H1 (cell line): ENCODE data around the gene AKAP8. TPM values are rescaled to one million over a fixed set of nuclear protein-coding genes. Genes with fewer than 3 reads are reported as not detected.

Experiments
- CTCF ChIA-PET: fragments of 300-600 bp; sonication (Branson Sonifier 250); formaldehyde crosslinking; loops from one replicate; lab custom pipeline; 2021; ENCODE audit not compliant: partially characterized antibody; lab: Charles Lee
- POLR2A ChIA-PET: fragments of 300-600 bp; sonication (Branson Sonifier 250); formaldehyde crosslinking; loops from one replicate; lab custom pipeline; 2021; ENCODE audit warnings: inconsistent platforms; ENCODE audit not compliant: partially characterized antibody; lab: Charles Lee
- DNase-seq, 2 experiments: peaks; one replicate each; pipeline versions ENCODE4 v3.0.0 to v3.0.0-alpha.2; 2010 to 2022; ENCODE audit warnings: low spot score in 2 of 2, low read depth in 1 of 2, mixed read lengths in 1 of 2
- FAIRE-seq: peaks from 2 replicates; lab custom pipeline; 2011; peaks lifted over from hg19 to GRCh38; lab: Jason Lieb, UNC
- H2AFZ ChIP-seq: 2 replicates; pipeline ENCODE4 v1.8.1; 2012; ENCODE audit warnings: low read length, inconsistent platforms
- H2AK5ac ChIP-seq: 2 replicates; pipeline ENCODE4 v1.6.1; 2013; ENCODE audit warnings: low read depth, low read length
- H2BK120ac ChIP-seq: replicated peaks from 2 replicates; pipeline ENCODE3; 2013; ENCODE audit warnings: low read depth, low read length, inconsistent platforms
- H2BK12ac ChIP-seq: 2 replicates; pipeline ENCODE4 v1.6.1; 2013; ENCODE audit warnings: low read depth, low read length
- H2BK15ac ChIP-seq: 2 replicates; pipeline ENCODE4 v1.6.1; 2013; ENCODE audit warnings: low read length
- H2BK20ac ChIP-seq: 2 replicates; pipeline ENCODE4 v1.6.1; 2013; ENCODE audit warnings: low read length
- H2BK5ac ChIP-seq: 2 replicates; pipeline ENCODE4 v1.6.1; 2013; ENCODE audit warnings: low read depth, low read length
- H3K14ac ChIP-seq: 2 replicates; pipeline ENCODE4 v1.6.1; 2013; ENCODE audit warnings: inconsistent platforms; ENCODE audit not compliant: insufficient read length
- H3K18ac ChIP-seq: 2 replicates; pipeline ENCODE4 v1.6.1; 2013; ENCODE audit warnings: low read length; ENCODE audit errors: extremely low read depth
- H3K23ac ChIP-seq: 2 replicates; pipeline ENCODE4 v1.6.1; 2013; ENCODE audit warnings: inconsistent platforms; ENCODE audit not compliant: insufficient read length
- H3K23me2 ChIP-seq: 2 replicates; pipeline ENCODE4 v1.6.1; 2013; ENCODE audit warnings: low read depth, low read length
- H3K27ac ChIP-seq: 2 replicates; pipeline ENCODE4 v1.6.1; 2011; ENCODE audit warnings: low read depth, low read length, inconsistent platforms
- H3K27me3 ChIP-seq, 4 experiments: replicated peaks in 1 of 4; 1 replicate in 1 of 4; 2 replicates in 3 of 4; pipeline versions ENCODE4 v1.6.1 to v1.8.1; 2011 to 2013; ENCODE audit warnings: low read length in 3 of 4, mild to moderate bottlenecking in 3 of 4, inconsistent platforms in 2 of 4, mixed read lengths in 2 of 4, moderate library complexity in 1 of 4; ENCODE audit not compliant: control insufficient read depth in 3 of 4, insufficient read depth in 3 of 4; ENCODE audit errors: extremely low read depth in 1 of 4
- H3K36me3 ChIP-seq, 4 experiments: 2 replicates each; pipeline versions ENCODE4 v1.6.1 to v1.8.1; 2011 to 2013; ENCODE audit warnings: mild to moderate bottlenecking in 4 of 4, low read length in 3 of 4, moderate library complexity in 2 of 4, control low read depth in 1 of 4, inconsistent platforms in 1 of 4; ENCODE audit not compliant: insufficient read depth in 4 of 4, control insufficient read depth in 2 of 4
- H3K4ac ChIP-seq: replicated peaks from 2 replicates; pipeline ENCODE3; 2013; ENCODE audit warnings: low read length, low read depth, mixed read lengths, inconsistent platforms; ENCODE audit not compliant: insufficient read length
- H3K4me1 ChIP-seq, 4 experiments: replicated peaks in 1 of 4; 1 replicate in 1 of 4; 2 replicates in 3 of 4; pipeline versions ENCODE4 v1.6.1 to v1.8.1; 2011 to 2013; ENCODE audit warnings: low read length in 3 of 4, inconsistent platforms in 2 of 4, mixed read lengths in 1 of 4; ENCODE audit not compliant: insufficient read depth in 4 of 4, control insufficient read depth in 3 of 4
- H3K4me2 ChIP-seq, 2 experiments: 2 replicates each; pipeline versions ENCODE4 v1.6.1 to v1.8.1; 2011 to 2013; ENCODE audit warnings: low read depth in 2 of 2, low read length in 2 of 2, control low read depth in 1 of 2, inconsistent platforms in 1 of 2, mild to moderate bottlenecking in 1 of 2; ENCODE audit not compliant: insufficient read depth in 1 of 2
- H3K4me3 ChIP-seq, 4 experiments: fragments of 200-600, 300-600 bp in 1 of 4; sonication (generic), shearing (Covaris generic), sonication (Bioruptor Twin) in 1 of 4; 2 replicates each; pipeline versions ENCODE4 v1.5.1 to v1.8.1; 2011 to 2016; ENCODE audit warnings: low read length in 4 of 4, low read depth in 3 of 4, control low read depth in 2 of 4, inconsistent platforms in 2 of 4, mild to moderate bottlenecking in 2 of 4, mixed read lengths in 1 of 4, moderate library complexity in 1 of 4; ENCODE audit not compliant: insufficient read depth in 2 of 4; ENCODE audit errors: extremely low read depth in 1 of 4
- H3K56ac ChIP-seq: replicated peaks from 2 replicates; pipeline ENCODE3; 2013; ENCODE audit warnings: low read depth, mild to moderate bottlenecking, mixed read lengths, low read length, inconsistent platforms; ENCODE audit not compliant: insufficient read length
- H3K79me1 ChIP-seq: 2 replicates; pipeline ENCODE4 v1.6.1; 2013; ENCODE audit warnings: low read depth, low read length, control low read depth
- H3K79me2 ChIP-seq, 2 experiments: 2 replicates each; pipeline versions ENCODE4 v1.6.1 to v1.8.1; 2012 to 2013; ENCODE audit warnings: low read length in 2 of 2, mild to moderate bottlenecking in 2 of 2, inconsistent platforms in 1 of 2; ENCODE audit not compliant: insufficient read depth in 2 of 2, control insufficient read depth in 1 of 2
- H3K9ac ChIP-seq, 4 experiments: replicated peaks in 1 of 4; 1 replicate in 1 of 4; 2 replicates in 3 of 4; pipeline versions ENCODE4 v1.6.1 to v1.8.1; 2011 to 2013; ENCODE audit warnings: low read depth in 3 of 4, low read length in 3 of 4, control low read depth in 2 of 4, mild to moderate bottlenecking in 2 of 4, moderate library complexity in 2 of 4, inconsistent platforms in 1 of 4; ENCODE audit errors: extremely low read depth in 1 of 4
- H3K9me3 ChIP-seq, 2 experiments: 2 replicates each; pipeline versions ENCODE4 v1.6.1 to v1.8.1; 2012 to 2013; ENCODE audit warnings: mild to moderate bottlenecking in 2 of 2, moderate library complexity in 2 of 2, control low read depth in 1 of 2, inconsistent platforms in 1 of 2, low read depth in 1 of 2, low read length in 1 of 2, mixed read lengths in 1 of 2; ENCODE audit not compliant: insufficient read depth in 2 of 2
- H4K20me1 ChIP-seq, 2 experiments: replicated peaks in 1 of 2; 2 replicates each; pipeline versions ENCODE3 to v1.8.1; 2011 to 2013; ENCODE audit warnings: inconsistent platforms in 2 of 2, low read length in 2 of 2, mild to moderate bottlenecking in 1 of 2; ENCODE audit not compliant: insufficient read depth in 2 of 2, control insufficient read depth in 1 of 2
- H4K5ac ChIP-seq: 2 replicates; pipeline ENCODE4 v1.6.1; 2013; ENCODE audit warnings: low read length, low read depth, mixed read lengths, inconsistent platforms; ENCODE audit not compliant: insufficient read length
- H4K8ac ChIP-seq: 2 replicates; pipeline ENCODE4 v1.8.0; 2013; ENCODE audit warnings: mild to moderate bottlenecking, moderate library complexity, low read length, inconsistent platforms; ENCODE audit not compliant: insufficient read depth; ENCODE audit errors: extremely low read depth
- H4K91ac ChIP-seq: replicated peaks from 2 replicates; pipeline ENCODE3; 2013; ENCODE audit warnings: low read length, mixed read lengths, inconsistent platforms; ENCODE audit not compliant: insufficient read length
- CBX8 ChIP-seq: fragments of 300-800, 300-1000 bp; sonication (generic); IDR thresholded peaks from 2 replicates; pipeline ENCODE4 v1.7.1; 2016; ENCODE audit warnings: low read depth, low read length, borderline replicate concordance
- EGR1 ChIP-seq: IDR thresholded peaks from 2 replicates; pipeline ENCODE4 v1.6.1; 2011; ENCODE audit warnings: low read depth, low read length, borderline replicate concordance
- EP300 ChIP-seq, 2 experiments: IDR thresholded peaks; 1 replicate in 1 of 2; 2 replicates in 1 of 2; pipeline ENCODE4 v1.6.1; 2011 to 2012; ENCODE audit warnings: low read depth in 2 of 2, low read length in 2 of 2, mild to moderate bottlenecking in 2 of 2, borderline replicate concordance in 1 of 2, inconsistent platforms in 1 of 2, moderate library complexity in 1 of 2
- GTF2F1 ChIP-seq: IDR thresholded peaks from 2 replicates; pipeline ENCODE4 v1.6.1; 2012; ENCODE audit warnings: low read depth, low read length, improper control_type of control experiment, borderline replicate concordance
- KDM1A ChIP-seq: fragments of 200-600, 300-600 bp; sonication (generic); IDR thresholded peaks from 2 replicates; pipeline ENCODE4 v1.7.1; 2016; ENCODE audit warnings: mild to moderate bottlenecking, low read length, borderline replicate concordance
- RAD21 ChIP-seq, 2 experiments: IDR thresholded peaks in 1 of 2; conservative IDR thresholded peaks in 1 of 2; 2 replicates each; pipeline ENCODE4 v1.6.1; 2011; ENCODE audit warnings: low read depth in 2 of 2, low read length in 2 of 2, improper control_type of control experiment in 1 of 2, inconsistent platforms in 1 of 2, mild to moderate bottlenecking in 1 of 2, moderate library complexity in 1 of 2
- WGBS, 2 experiments: shearing (Covaris generic) in 1 of 2; methylation state at CpG; one replicate each; pipeline versions ENCODE4 v1.1.6 to v1.1.7; 2013 to 2015; ENCODE audit warnings: low lambda C conversion rate in 2 of 2, mixed read lengths in 2 of 2, inconsistent platforms in 1 of 2, low coverage in 1 of 2, missing lambda C conversion rate in 1 of 2; ENCODE audit not compliant: insufficient replicate concordance in 2 of 2, insufficient coverage in 1 of 2, insufficient read length in 1 of 2; ENCODE audit errors: extremely low coverage in 1 of 2, missing lambda C conversion rate in 1 of 2; 5-methylcytosine and 5-hydroxymethylcytosine counted together
- polyA plus RNA-seq, 7 experiments: library from polyadenylated mRNA; depleted of rRNA in 3 of 7; stranded (reverse) in 5 of 7; unstranded in 2 of 7; fragments of >200 nt in 5 of 7; fragments of 200-250 nt in 2 of 7; gene quantifications; 1 replicate in 5 of 7; 2 replicates in 1 of 7; 4 replicates in 1 of 7; pipeline versions ENCODE4 v1.2.1 to v1.2.3, GENCODE V29; 2011 to 2013; ENCODE audit warnings: missing spikeins in 2 of 7, mixed read lengths in 2 of 7
- total RNA-seq: library from RNA; stranded (reverse); fragmentation: NEBNext Ultra II Directional; extraction: Animal tissue kit (Norgen Biotek cat#: 25700); gene quantifications from 2 replicates; pipeline ENCODE4 v1.2.1, GENCODE V29; 2021

The AKAP8 gene
- total and polyA plus RNA-seq, 2 of the 8 experiments (the other 6 are each of a cell fraction or from before 2014, with no cell fraction given), result 17.0 to 41.0 TPM

- no peaks in the 10 kb centered on the region for H3K27me3 ChIP-seq
- POLR2A ChIA-PET, result interaction anchor here (0.9 to 2.9 kb wide), 2 partner anchors 8 to 25 kb away, joined by 3 to 8 read pairs; partner anchors contain the start of gene AKAP8
- no peaks in the 10 kb centered on the region for H3K23me2 ChIP-seq
- no peak overlapping the region for H4K5ac ChIP-seq
- H2AK5ac ChIP-seq, result no peak overlapping the region
- no peaks in the 10 kb centered on the region for H3K79me2 ChIP-seq
- peaks cover 2 to 4% of the 10 kb centered on the region in 2 experiments for H4K20me1 ChIP-seq
- no peak overlapping the region for H3K14ac ChIP-seq
- DNase-seq (no peak), FAIRE-seq (no peak)
- no peak overlapping the region for H2BK20ac ChIP-seq
- CTCF ChIA-PET, result interaction anchor here (1.3 to 1.6 kb wide), 2 partner anchors 66 to 253 kb away, joined by 3 read pairs; no protein-coding TSS in a partner anchor
- no peak overlapping the region for H4K91ac ChIP-seq
- no peak overlapping the region for H2BK12ac ChIP-seq
- H3K4me2 ChIP-seq, result no peak overlapping the region
- no peak overlapping the region for H2BK15ac ChIP-seq
- no peak overlapping the region for H3K23ac ChIP-seq
- H3K56ac ChIP-seq, result no peak overlapping the region
- H3K4me1 ChIP-seq, result no peaks in the 10 kb centered on the region
- H3K9ac ChIP-seq, result no peak overlapping the region
- 67% methylated on average over 4 of the region's 4 CpGs; no CpG with 5 or more reads in 1 of the 2 experiments for WGBS, 2 experiments
- H4K8ac ChIP-seq, result no peak overlapping the region
- H3K18ac ChIP-seq, result no peak overlapping the region
- H2BK5ac ChIP-seq, result no peak overlapping the region
- H3K79me1 ChIP-seq, result no peaks in the 10 kb centered on the region
- H3K36me3 ChIP-seq, result peaks cover 11 to 42% (median 32%) of the 10 kb centered on the region in 4 experiments
- TF ChIP-seq CBX8 (no peak), GTF2F1 (no peak), RAD21 (IDR thresholded peaks at IDR 0.05 in 1 of 2, conservative IDR thresholded peaks at IDR 0.05 in 1 of 2; ENCODE audit: low read depth in 2 of 2, low read length in 2 of 2) (no peak), EGR1 (no peak), KDM1A (no peak), EP300 (IDR thresholded peaks at IDR 0.05; ENCODE audit: borderline replicate concordance in 1 of 2, low read depth in 2 of 2, low read length in 2 of 2) (no peak)
- no peak overlapping the region for H3K27ac ChIP-seq
- no peak overlapping the region for H3K4ac ChIP-seq
- no peak overlapping the region for H2BK120ac ChIP-seq
- no peak overlapping the region for H2AFZ ChIP-seq
- H3K4me3 ChIP-seq, result no peak overlapping the region
- no peaks in the 10 kb centered on the region for H3K9me3 ChIP-seq
Measured at GRCh38 chr19:15353908-15354307, 25.7 kb downstream of the AKAP8 start.
